Cardiac muscle cell (in vitro differentiated cells and primary cell): ENCODE results near the gene EHMT1. TPM values are rescaled to one million over a fixed set of nuclear protein-coding genes. Genes with fewer than 3 reads are reported as not detected.
"Not testable (repeated sequence)": the region's sequence is repeated elsewhere in the genome, so short reads cannot be mapped to it uniquely, and the experiment has no call there.

Source experiments
- DNase-seq, 2 donors: peaks; one replicate each; pipeline versions ENCODE4 v3.0.0 to v3.0.0-alpha.2; 2010 to 2017; ENCODE audit warnings: low read depth in 1 of 2, low spot score in 1 of 2
- H3K27ac ChIP-seq: fragments of 200-600 bp; sonication (generic); 2 replicates; pipeline ENCODE4 v1.5.1; 2016
- H3K27me3 ChIP-seq: fragments of 200-600 bp; sonication (generic); 2 replicates; pipeline ENCODE4 v1.6.0; 2016; ENCODE audit warnings: control low read depth
- H3K36me3 ChIP-seq: fragments of 200-600 bp; sonication (generic); 2 replicates; pipeline ENCODE4 v1.5.1; 2016; ENCODE audit warnings: control low read depth
- H3K4me1 ChIP-seq: fragments of 200-600 bp; sonication (generic); 2 replicates; pipeline ENCODE4 v1.8.1; 2017; ENCODE audit warnings: low read depth, mild to moderate bottlenecking, mixed run types
- H3K4me3 ChIP-seq: fragments of 200-600 bp; sonication (generic); 2 replicates; pipeline ENCODE4 v1.5.1; 2016; ENCODE audit warnings: mild to moderate bottlenecking
- H3K9me3 ChIP-seq: fragments of 200-600 bp; sonication (generic); 2 replicates; pipeline ENCODE4 v1.5.1; 2017; ENCODE audit warnings: low read depth, mild to moderate bottlenecking, control low read depth
- polyA plus RNA-seq: library from polyadenylated mRNA; unstranded; fragments of >200 nt; fragmentation: Nextera tagmentation; extraction: Ambion mirVana; gene quantifications from 2 replicates; pipeline ENCODE4 v1.2.1, GENCODE V29; 2016
- total RNA-seq: library from RNA; depleted of rRNA; stranded (reverse); fragments of >200 nt; gene quantifications from 2 replicates; pipeline ENCODE4 v1.2.3, GENCODE V29; 2016
- TF ChIP-seq, protein P1 (sequence below): IDR thresholded peaks from 2 replicates; pipeline ENCODE4 v1.5.1; 2012; ENCODE audit warnings: low read depth, mild to moderate bottlenecking, low read length

The EHMT1 gene
- total and polyA plus RNA-seq, 2 experiments from 2014 or later = 55.5 to 93.8 TPM

DNA sequence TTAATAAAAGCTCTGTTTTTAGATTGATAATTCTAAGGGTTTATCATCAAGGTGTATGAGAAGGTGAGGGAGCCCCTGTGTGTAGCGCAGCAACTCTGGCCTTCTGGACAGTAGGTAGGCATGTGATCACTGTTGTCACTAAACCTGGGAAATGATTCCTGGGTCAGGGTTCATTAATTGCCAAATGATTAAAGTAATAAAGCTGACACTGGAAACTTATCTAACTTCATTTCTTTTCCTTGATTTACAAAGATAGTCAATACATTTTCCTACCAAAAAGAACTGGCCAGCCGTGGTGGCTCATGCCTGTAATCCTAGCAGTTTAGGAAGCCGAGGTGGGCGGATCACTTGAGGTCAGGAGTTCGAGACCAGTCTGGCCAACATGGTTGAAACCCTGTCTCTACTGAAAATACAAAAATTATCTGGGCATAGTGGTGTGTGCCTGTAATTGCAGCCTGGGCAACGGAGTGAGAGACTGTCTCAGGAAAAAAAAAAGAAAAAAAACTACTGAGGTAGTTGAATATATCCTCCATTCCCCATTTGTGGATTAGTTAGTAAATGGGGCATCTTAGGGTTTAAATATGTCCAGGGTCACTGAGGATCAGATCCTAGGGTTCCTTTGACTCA is 2.4 kb downstream of the EHMT1 start:
- no peaks in the 10 kb centered on the region for H3K27me3 ChIP-seq
- no peak overlapping the region for H3K27ac ChIP-seq
- peaks cover 13% of the 10 kb centered on the region for H3K4me1 ChIP-seq
- no peaks in the 10 kb centered on the region for H3K9me3 ChIP-seq
- TF ChIP-seq, protein P1, sequence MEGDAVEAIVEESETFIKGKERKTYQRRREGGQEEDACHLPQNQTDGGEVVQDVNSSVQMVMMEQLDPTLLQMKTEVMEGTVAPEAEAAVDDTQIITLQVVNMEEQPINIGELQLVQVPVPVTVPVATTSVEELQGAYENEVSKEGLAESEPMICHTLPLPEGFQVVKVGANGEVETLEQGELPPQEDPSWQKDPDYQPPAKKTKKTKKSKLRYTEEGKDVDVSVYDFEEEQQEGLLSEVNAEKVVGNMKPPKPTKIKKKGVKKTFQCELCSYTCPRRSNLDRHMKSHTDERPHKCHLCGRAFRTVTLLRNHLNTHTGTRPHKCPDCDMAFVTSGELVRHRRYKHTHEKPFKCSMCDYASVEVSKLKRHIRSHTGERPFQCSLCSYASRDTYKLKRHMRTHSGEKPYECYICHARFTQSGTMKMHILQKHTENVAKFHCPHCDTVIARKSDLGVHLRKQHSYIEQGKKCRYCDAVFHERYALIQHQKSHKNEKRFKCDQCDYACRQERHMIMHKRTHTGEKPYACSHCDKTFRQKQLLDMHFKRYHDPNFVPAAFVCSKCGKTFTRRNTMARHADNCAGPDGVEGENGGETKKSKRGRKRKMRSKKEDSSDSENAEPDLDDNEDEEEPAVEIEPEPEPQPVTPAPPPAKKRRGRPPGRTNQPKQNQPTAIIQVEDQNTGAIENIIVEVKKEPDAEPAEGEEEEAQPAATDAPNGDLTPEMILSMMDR = peak; percentile 38
- H3K36me3 ChIP-seq = no peaks in the 10 kb centered on the region
- no peak overlapping the region for H3K4me3 ChIP-seq
- DNase-seq = peak in 1 of 2 donors; percentile 25

- H3K36me3 ChIP-seq, H3K9me3 ChIP-seq, H3K27me3 ChIP-seq, DNase-seq, H3K27ac ChIP-seq, H3K4me3 ChIP-seq: not testable (repeated sequence)
- H3K4me1 ChIP-seq = peaks cover 13% of the 10 kb centered on the region
Measured at GRCh38 chr9:137622211-137622610, 3.4 kb downstream of the EHMT1 start.

GRCh38 chr9:137626464-137626863 is 7.7 kb downstream of the EHMT1 start:
- no peaks in the 10 kb centered on the region for H3K9me3 ChIP-seq
- no peak for DNase-seq
- no peaks in the 10 kb centered on the region for H3K27me3 ChIP-seq
- H3K27ac ChIP-seq = no peak overlapping the region
- TF ChIP-seq, protein P1 = no peak
- no peaks in the 10 kb centered on the region for H3K36me3 ChIP-seq
- no peak overlapping the region for H3K4me3 ChIP-seq
- H3K4me1 ChIP-seq = no peaks in the 10 kb centered on the region

DNA sequence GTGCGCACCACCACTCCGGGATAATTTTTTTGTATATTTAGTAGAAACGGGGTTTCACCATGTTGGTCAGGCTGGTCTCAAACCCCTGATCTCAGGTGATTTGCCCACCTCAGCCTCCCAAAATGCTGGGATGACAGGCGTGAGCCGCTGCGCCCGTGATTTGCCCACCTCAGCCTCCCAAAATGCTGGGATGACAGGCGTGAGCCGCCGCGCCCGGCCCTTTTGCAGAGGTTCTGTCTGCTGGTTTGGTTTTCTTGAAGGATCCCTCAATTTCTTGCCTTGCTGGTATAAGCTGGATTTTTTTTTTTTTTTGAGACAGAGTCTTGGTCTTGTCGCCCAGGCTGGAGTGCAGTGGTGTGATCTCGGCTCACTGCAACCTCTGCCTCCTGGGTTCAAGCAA is 8.6 kb downstream of the EHMT1 start:
- H3K36me3 ChIP-seq, H3K27ac ChIP-seq, H3K4me1 ChIP-seq, H3K9me3 ChIP-seq, DNase-seq, H3K27me3 ChIP-seq, H3K4me3 ChIP-seq: not testable (repeated sequence)

- H3K27me3 ChIP-seq = no peaks in the 10 kb centered on the region
Measured at GRCh38 chr9:137630126-137630525, 11.3 kb downstream of the EHMT1 start.

GRCh38 chr9:137630679-137631078 is 11.9 kb downstream of the EHMT1 start:
- TF ChIP-seq, protein P1 = no peak
- DNase-seq = peak in 1 of 2 donors; percentile 30
- H3K4me3 ChIP-seq = no peak overlapping the region
- H3K36me3 ChIP-seq = no peaks in the 10 kb centered on the region
- no peak overlapping the region for H3K27ac ChIP-seq
- H3K4me1 ChIP-seq = no peaks in the 10 kb centered on the region
- H3K27me3 ChIP-seq = no peaks in the 10 kb centered on the region
- H3K9me3 ChIP-seq = no peaks in the 10 kb centered on the region

More at GRCh38 chr9:137630126-137630525, 11.3 kb downstream of the EHMT1 start:
- Histone ChIP-seq H3K9me3 (no peaks in the 10 kb centered on the region), H3K36me3 (no peaks in the 10 kb centered on the region), H3K4me1 (no peaks in the 10 kb centered on the region), H3K4me3 (no peak overlapping the region), H3K27ac (no peak overlapping the region)
- DNase-seq = no peak
- TF ChIP-seq, protein P1 = no peak
